GM12878 (cell line): ENCODE results near the gene POLR3A. TPM values are rescaled to one million over a fixed set of nuclear protein-coding genes. Genes with fewer than 3 reads are reported as not detected.

Source experiments
- ATAC-seq: fragments of 200-7000 bp; cut with Tn5 transposase; 3 replicates; pipeline ENCODE4 v1.9.1; 2020; ENCODE audit warnings: mild to moderate bottlenecking, moderate library complexity
- BruUV-seq: library from RNA; stranded (reverse); fragments of 400-500 nt; replicated peaks from 2 replicates; lab custom pipeline; 2021; lab: Mats Ljungman, UMichigan
- CTCF ChIA-PET: fragments of 300-600 bp; sonication (Branson Sonifier 250); formaldehyde crosslinking; extraction: SDS; loops from one replicate; lab custom pipeline; 2021; ENCODE audit warnings: inconsistent platforms; lab: Yijun Ruan, JAX
- POLR2A ChIA-PET: fragments of 350-600 bp; formaldehyde crosslinking; extraction: SDS; loops from one replicate; lab custom pipeline; 2021; ENCODE audit warnings: inconsistent platforms; lab: Charles Lee
- RAD21 ChIA-PET: fragments of 300-600 bp; sonication (Branson Sonifier 250); formaldehyde crosslinking; loops from one replicate; lab custom pipeline; 2023; ENCODE audit warnings: antibody characterized with exemption; ENCODE audit not compliant: unreplicated experiment; lab: Charles Lee
- SMC1A ChIA-PET: fragments of 300-600 bp; sonication (Branson Sonifier 250); formaldehyde crosslinking; loops from one replicate; lab custom pipeline; 2023; ENCODE audit not compliant: unreplicated experiment, uncharacterized antibody; lab: Charles Lee
- DNase-seq: peaks from one replicate; pipeline ENCODE4 v3.0.0-alpha.2; 2011; ENCODE audit warnings: low read depth, low spot score
- FAIRE-seq: peaks from 3 replicates; lab custom pipeline; 2011; peaks lifted over from hg19 to GRCh38; lab: Jason Lieb, UNC
- H2AFZ ChIP-seq: 2 replicates; pipeline ENCODE4 v1.6.0; 2011; ENCODE audit warnings: low read depth, low read length, control low read depth; ENCODE audit not compliant: control insufficient read depth
- H3K27ac ChIP-seq: 2 replicates; pipeline ENCODE4 v1.5.1; 2011; ENCODE audit warnings: control low read depth; ENCODE audit not compliant: control insufficient read depth, insufficient read depth
- H3K27me3 ChIP-seq, 2 experiments: replicated peaks in 1 of 2; 2 replicates each; pipeline versions ENCODE4 v1.6.0 to v1.6.1; 2011; ENCODE audit warnings: low read length in 1 of 2; ENCODE audit not compliant: control insufficient read depth in 2 of 2, insufficient read depth in 2 of 2
- H3K36me3 ChIP-seq, 2 experiments: 2 replicates each; pipeline ENCODE4 v1.5.1; 2011; ENCODE audit warnings: low read length in 1 of 2; ENCODE audit not compliant: control insufficient read depth in 2 of 2, insufficient read depth in 2 of 2
- H3K4me1 ChIP-seq: 2 replicates; pipeline ENCODE4 v1.6.1; 2011; ENCODE audit warnings: mild to moderate bottlenecking, low read length, moderate library complexity, mixed read lengths; ENCODE audit not compliant: control insufficient read depth, insufficient read depth
- H3K4me2 ChIP-seq: 2 replicates; pipeline ENCODE4 v1.6.0; 2011; ENCODE audit warnings: control low read depth; ENCODE audit not compliant: control insufficient read depth, insufficient read depth
- H3K4me3 ChIP-seq: fragments of 200-600 bp; sonication (generic); 2 replicates; pipeline ENCODE4 v1.5.1; 2016
- H3K79me2 ChIP-seq: 2 replicates; pipeline ENCODE4 v1.6.0; 2011; ENCODE audit warnings: low read length; ENCODE audit not compliant: control insufficient read depth, insufficient read depth
- H3K9ac ChIP-seq: 2 replicates; pipeline ENCODE4 v1.8.0; 2011; ENCODE audit warnings: low read length, control low read depth, mixed read lengths; ENCODE audit not compliant: control insufficient read depth, insufficient read depth
- H3K9me3 ChIP-seq: replicated peaks from 3 replicates; pipeline ENCODE4 v1.5.1; 2011; ENCODE audit warnings: mild to moderate bottlenecking, low read length; ENCODE audit not compliant: control insufficient read depth, insufficient read depth
- H4K20me1 ChIP-seq: 2 replicates; pipeline ENCODE4 v1.6.0; 2011; ENCODE audit not compliant: control insufficient read depth, insufficient read depth
- BMI1 ChIP-seq: fragments of 450-650 bp; IDR thresholded peaks from 2 replicates; pipeline ENCODE4 v1.6.1; 2016; ENCODE audit warnings: mild to moderate bottlenecking, moderate library complexity, borderline replicate concordance
- ESRRA ChIP-seq: IDR thresholded peaks from 2 replicates; pipeline ENCODE4 v1.6.1; 2012; ENCODE audit warnings: mild to moderate bottlenecking, low read length, improper control_type of control experiment
- PML ChIP-seq: IDR thresholded peaks from 2 replicates; pipeline ENCODE4 v1.6.1; 2012; ENCODE audit warnings: low read length, inconsistent platforms
- POLR2A ChIP-seq: IDR thresholded peaks from 2 replicates; pipeline ENCODE4 v1.6.1; 2011; ENCODE audit warnings: low read depth, mild to moderate bottlenecking, low read length
- POLR2AphosphoS5 ChIP-seq: IDR thresholded peaks from 2 replicates; pipeline ENCODE4 v1.6.1; 2011; ENCODE audit warnings: mild to moderate bottlenecking, low read length, inconsistent platforms
- ZNF687 ChIP-seq: fragments of 450-650 bp; IDR thresholded peaks from 2 replicates; pipeline ENCODE4 v1.6.1; 2017; ENCODE audit warnings: mild to moderate bottlenecking, moderate library complexity
- WGBS: methylation state at CpG from one replicate; pipeline ENCODE4 v1.1.6; 2016; ENCODE audit warnings: low lambda C conversion rate; ENCODE audit not compliant: insufficient replicate concordance, insufficient coverage; ENCODE audit errors: missing lambda C conversion rate; 5-methylcytosine and 5-hydroxymethylcytosine counted together
- in situ Hi-C: fragments of 300-500 bp; cut with MboI; formaldehyde crosslinking; loops from 9 replicates; pipeline ENCODE4 v1.14.3; 2018; ENCODE audit warnings: mixed read lengths
- intact Hi-C: fragments of 100-400 bp; cut with micrococcal nuclease; formaldehyde crosslinking; loops from one replicate; pipeline ENCODE4 v1.14.2; 2022; ENCODE audit not compliant: unreplicated experiment
- polyA plus RNA-seq, 11 experiments: library from polyadenylated mRNA; depleted of rRNA in 4 of 11; unstranded in 6 of 11; stranded (reverse) in 5 of 11; fragments of >200 nt; fragmentation: Nextera tagmentation in 4 of 11; fragmentation: Illumina TruSeq in 1 of 11; extraction: Ambion mirVana in 4 of 11; extraction: Trizol in 1 of 11; gene quantifications; 1 replicate in 1 of 11; 2 replicates in 10 of 11; pipeline versions ENCODE4 v1.2.1 to v1.2.3, GENCODE V29; 2011 to 2016; ENCODE audit warnings: inconsistent platforms in 2 of 11, missing spikeins in 2 of 11, low read depth in 1 of 11
- total RNA-seq, 4 experiments: library from RNA; depleted of rRNA in 3 of 4; stranded (reverse); fragments of >200 nt in 3 of 4; fragmentation: Illumina TruSeq in 1 of 4; extraction: Trizol in 1 of 4; gene quantifications; 2 replicates each; pipeline versions ENCODE4 v1.2.1 to v1.2.3, GENCODE V29; 2013 to 2021
- TF ChIP-seq, protein P1 (sequence below): fragments of 150-350 bp; IDR thresholded peaks from 2 replicates; pipeline ENCODE4 v1.6.1; 2014; ENCODE audit warnings: mild to moderate bottlenecking, low read depth, low read length

POLR3A gene
- total and polyA plus RNA-seq, 10 of the 15 experiments (the other 5 are each of a cell fraction or from before 2014, with no cell fraction given): 5.4 to 20.4 (median 14.4) TPM

DNA sequence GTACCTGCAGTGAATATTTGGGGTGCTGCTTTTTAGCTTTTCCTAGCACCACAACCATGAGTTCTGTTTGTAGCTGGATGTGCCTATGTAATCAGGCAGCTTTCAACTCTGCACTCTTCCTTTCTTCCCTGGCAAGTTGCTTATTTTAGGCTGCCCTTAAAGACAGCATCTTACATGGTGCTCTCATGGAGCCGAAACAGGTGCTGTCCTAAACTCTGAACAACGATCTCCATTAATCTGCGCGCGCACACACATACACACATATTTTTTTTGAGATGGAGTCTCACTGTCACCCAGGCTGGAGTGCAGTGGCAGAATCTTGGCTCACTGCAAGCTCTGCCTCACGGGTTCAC lies 13.4 kb upstream of the POLR3A start (continued):
- TF ChIP-seq, protein P1, sequence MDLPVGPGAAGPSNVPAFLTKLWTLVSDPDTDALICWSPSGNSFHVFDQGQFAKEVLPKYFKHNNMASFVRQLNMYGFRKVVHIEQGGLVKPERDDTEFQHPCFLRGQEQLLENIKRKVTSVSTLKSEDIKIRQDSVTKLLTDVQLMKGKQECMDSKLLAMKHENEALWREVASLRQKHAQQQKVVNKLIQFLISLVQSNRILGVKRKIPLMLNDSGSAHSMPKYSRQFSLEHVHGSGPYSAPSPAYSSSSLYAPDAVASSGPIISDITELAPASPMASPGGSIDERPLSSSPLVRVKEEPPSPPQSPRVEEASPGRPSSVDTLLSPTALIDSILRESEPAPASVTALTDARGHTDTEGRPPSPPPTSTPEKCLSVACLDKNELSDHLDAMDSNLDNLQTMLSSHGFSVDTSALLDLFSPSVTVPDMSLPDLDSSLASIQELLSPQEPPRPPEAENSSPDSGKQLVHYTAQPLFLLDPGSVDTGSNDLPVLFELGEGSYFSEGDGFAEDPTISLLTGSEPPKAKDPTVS: no peak

DNA sequence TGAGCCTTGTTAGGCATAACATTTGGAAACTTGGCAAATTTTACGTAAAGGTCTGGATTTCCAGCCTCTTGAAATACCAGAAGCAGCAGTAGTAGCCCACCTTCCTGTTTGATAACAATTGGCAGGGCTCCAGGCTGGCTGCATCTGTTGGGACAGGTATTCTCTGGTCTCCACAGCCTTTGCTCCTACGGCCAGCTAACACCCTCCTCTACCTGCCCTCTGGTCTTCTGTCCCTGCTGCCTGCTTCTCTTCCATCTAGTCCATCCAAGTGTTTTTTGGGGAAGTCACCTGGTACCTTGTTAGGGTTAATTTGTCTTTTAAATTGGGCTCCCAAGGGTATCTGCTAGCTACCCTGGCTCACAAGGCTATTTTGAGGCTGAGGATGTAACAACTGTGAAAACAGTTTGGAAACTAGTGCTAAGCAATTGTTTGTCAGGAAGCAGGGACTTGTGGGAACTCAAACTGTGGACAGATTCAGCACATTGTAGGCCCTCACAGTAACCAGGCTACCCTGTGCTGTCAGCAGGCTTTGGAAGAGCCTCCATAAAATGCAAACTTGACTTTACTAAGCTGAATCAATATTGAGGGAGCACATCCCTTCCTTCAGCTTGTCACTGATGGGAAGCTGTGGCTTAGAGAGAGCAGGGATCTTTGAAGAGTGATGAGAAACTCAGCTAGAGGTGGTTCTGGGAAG lies 12.9 kb upstream of the POLR3A start:
- FAIRE-seq: no peak
- Histone ChIP-seq H3K4me1 (peaks cover 17% of the 10 kb centered on the region), H3K9me3 (no peaks in the 10 kb centered on the region), H3K27ac (no peak overlapping the region), H3K9ac (no peak overlapping the region), H3K79me2 (peaks cover 30% of the 10 kb centered on the region), H4K20me1 (peaks cover 23% of the 10 kb centered on the region), H3K27me3 (no peaks in the 10 kb centered on the region), H3K36me3 (peaks cover 30 to 43% of the 10 kb centered on the region in 2 experiments), H3K4me3 (no peak overlapping the region), H2AFZ (no peak overlapping the region), H3K4me2 (no peak overlapping the region)
- BruUV-seq: no TSS peak
- in situ Hi-C loops: no loop called here
- ChIA-PET POLR2A (interaction anchor here (1.3 kb wide), 1 partner anchor 8 kb away, joined by 3 read pairs; no protein-coding TSS in a partner anchor), SMC1A (no interaction called here), CTCF (interaction anchor here (0.6 to 1.4 kb wide), 3 partner anchors 15 to 386 kb away, joined by 3 read pairs; no protein-coding TSS in a partner anchor), RAD21 (interaction anchor here (1.1 kb wide), 1 partner anchor 1153 kb away, joined by 3 read pairs; no protein-coding TSS in a partner anchor)
- no peak; the same call in 2 of the 3 replicates for ATAC-seq
- DNase-seq: no peak
- TF ChIP-seq ESRRA: no peak
- 0 out of 2 replicates have a peak, but pooled peaks have one; percentile 6 for TF ChIP-seq POLR2AphosphoS5
- peak; percentile 8; the same call in 1 of the 2 replicates for TF ChIP-seq PML
- peak; percentile 47; the same call in 1 of the 2 replicates for TF ChIP-seq POLR2A
- TF ChIP-seq BMI1: no peak
- TF ChIP-seq ZNF687: no peak
- WGBS: 74% methylated on average over 2 of the region's 2 CpGs
- intact Hi-C loops: no loop called here
